Mesendoderm (in vitro differentiated cells): ENCODE data around the gene SNTG2.

Source experiments
- DNase-seq: peaks from one replicate; pipeline ENCODE4 v3.0.0; 2013
- H2AK5ac ChIP-seq: 2 replicates; pipeline ENCODE4 v1.6.1; 2013; ENCODE audit warnings: low read length, inconsistent platforms
- H2BK120ac ChIP-seq: 2 replicates; pipeline ENCODE4 v1.6.1; 2013; ENCODE audit warnings: low read depth, mild to moderate bottlenecking, low read length, moderate library complexity, mixed read lengths
- H2BK15ac ChIP-seq: replicated peaks from 2 replicates; pipeline ENCODE4 v1.6.1; 2013; ENCODE audit warnings: low read depth, mild to moderate bottlenecking, moderate library complexity
- H2BK5ac ChIP-seq: 2 replicates; pipeline ENCODE4 v1.6.1; 2013; ENCODE audit warnings: low read length, inconsistent platforms
- H3K18ac ChIP-seq: 2 replicates; pipeline ENCODE4 v1.6.1; 2013; ENCODE audit warnings: mild to moderate bottlenecking, low read length, mixed read lengths
- H3K23ac ChIP-seq: one replicate; pipeline ENCODE4 v1.6.1; 2013; ENCODE audit warnings: low read length
- H3K27ac ChIP-seq: 2 replicates; pipeline ENCODE4 v1.5.1; 2013; ENCODE audit warnings: low read depth, mild to moderate bottlenecking, inconsistent platforms, low read length, moderate library complexity
- H3K27me3 ChIP-seq: 2 replicates; pipeline ENCODE4 v1.6.1; 2013; ENCODE audit warnings: low read length, control low read depth, mild to moderate bottlenecking, inconsistent platforms; ENCODE audit not compliant: insufficient read depth, poor library complexity
- H3K36me3 ChIP-seq: 2 replicates; pipeline ENCODE4 v1.6.1; 2013; ENCODE audit warnings: low read length, inconsistent platforms; ENCODE audit not compliant: control insufficient read depth, insufficient read depth
- H3K4ac ChIP-seq: one replicate; pipeline ENCODE4 v1.6.1; 2013; ENCODE audit warnings: low read depth, mild to moderate bottlenecking, low read length, moderate library complexity
- H3K4me1 ChIP-seq: 2 replicates; pipeline ENCODE4 v1.6.1; 2013; ENCODE audit warnings: low read depth, low read length, inconsistent platforms; ENCODE audit not compliant: control insufficient read depth
- H3K4me2 ChIP-seq: 2 replicates; pipeline ENCODE4 v1.6.1; 2013; ENCODE audit warnings: low read length
- H3K4me3 ChIP-seq: 2 replicates; pipeline ENCODE4 v1.5.1; 2013; ENCODE audit warnings: mild to moderate bottlenecking, low read length
- H3K56ac ChIP-seq: one replicate; pipeline ENCODE4 v1.6.1; 2013; ENCODE audit warnings: low read length
- H3K79me1 ChIP-seq: 2 replicates; pipeline ENCODE4 v1.6.1; 2013; ENCODE audit warnings: low read length, inconsistent platforms
- H3K79me2 ChIP-seq: 2 replicates; pipeline ENCODE4 v1.6.1; 2013; ENCODE audit warnings: mild to moderate bottlenecking, low read length; ENCODE audit not compliant: control insufficient read depth, insufficient read depth
- H3K9ac ChIP-seq: 2 replicates; pipeline ENCODE4 v1.6.1; 2013; ENCODE audit warnings: low read length, inconsistent platforms
- H4K5ac ChIP-seq: one replicate; pipeline ENCODE4 v1.6.1; 2013; ENCODE audit warnings: low read length
- H4K8ac ChIP-seq: one replicate; pipeline ENCODE4 v1.6.1; 2013; ENCODE audit warnings: low read depth, mild to moderate bottlenecking, control low read depth, low read length, moderate library complexity
- WGBS: extraction: QIAGEN DNeasy Blood & Tissue Kit; methylation state at CpG from one replicate; pipeline ENCODE4 v1.1.7; 2013; ENCODE audit warnings: low lambda C conversion rate, missing lambda C conversion rate; ENCODE audit not compliant: insufficient coverage; ENCODE audit errors: extremely low coverage; 5-methylcytosine and 5-hydroxymethylcytosine counted together

SNTG2 gene

DNA sequence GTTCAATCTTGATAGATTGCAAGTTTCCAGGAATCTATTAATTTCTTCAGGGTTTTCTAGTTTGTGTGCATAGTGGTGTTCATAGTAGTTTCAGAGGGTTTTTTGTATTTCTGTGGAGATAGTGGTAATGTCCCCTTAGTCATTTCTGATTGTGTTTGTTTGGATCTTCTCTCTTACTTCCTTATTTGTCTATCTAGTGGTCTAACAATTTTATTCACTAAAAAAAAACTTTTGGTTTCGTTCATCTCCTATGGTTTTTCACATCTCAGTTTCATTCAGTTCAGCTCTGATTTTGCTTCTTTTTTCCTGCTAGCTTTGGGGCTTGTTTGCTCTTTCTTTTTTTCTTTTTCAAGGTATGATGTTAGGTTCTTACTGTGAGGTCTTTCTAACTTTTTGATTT lies 94.5 kb downstream of the SNTG2 start:
- H3K27me3 ChIP-seq = no peaks in the 10 kb centered on the region
- H2BK5ac ChIP-seq = no peak overlapping the region
- no peak overlapping the region for H3K56ac ChIP-seq
- H2AK5ac ChIP-seq = no peak overlapping the region
- no peaks in the 10 kb centered on the region for H3K79me1 ChIP-seq
- H3K4ac ChIP-seq = no peak overlapping the region
- H3K36me3 ChIP-seq = no peaks in the 10 kb centered on the region
- no CpG with 5 or more reads among the region's 1 CpG for WGBS
- no peak overlapping the region for H3K4me2 ChIP-seq
- no peak overlapping the region for H4K5ac ChIP-seq
- H3K4me1 ChIP-seq = no peaks in the 10 kb centered on the region
- H4K8ac ChIP-seq = no peak overlapping the region
- no peak overlapping the region for H2BK15ac ChIP-seq
- no peak overlapping the region for H3K27ac ChIP-seq
- no peak overlapping the region for H3K4me3 ChIP-seq
- H2BK120ac ChIP-seq = no peak overlapping the region
- no peak overlapping the region for H3K18ac ChIP-seq
- H3K23ac ChIP-seq = no peak overlapping the region
- no peak for DNase-seq
- no peaks in the 10 kb centered on the region for H3K79me2 ChIP-seq
- no peak overlapping the region for H3K9ac ChIP-seq

DNA sequence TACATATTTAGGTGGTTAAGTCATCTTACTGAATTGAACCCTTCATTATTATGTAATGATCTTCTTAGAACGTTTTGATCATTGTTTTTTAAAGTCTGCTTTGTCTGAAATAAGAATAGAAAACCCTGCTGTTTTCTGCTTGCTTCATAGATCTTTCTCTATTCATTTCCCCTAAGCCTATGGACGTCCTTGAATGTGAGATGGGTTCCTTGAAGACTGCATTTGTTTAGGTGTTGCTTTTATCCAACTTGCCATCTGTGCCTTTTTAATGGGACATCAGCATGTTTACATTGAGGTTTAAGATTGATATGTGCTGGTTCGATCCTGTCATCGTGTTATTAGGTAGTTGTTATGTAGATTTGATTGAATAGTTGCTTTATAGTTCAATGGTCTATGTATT lies 95.4 kb downstream of the SNTG2 start:
- DNase-seq = no peak
- Histone ChIP-seq H3K23ac (no peak overlapping the region), H2BK5ac (no peak overlapping the region), H4K5ac (no peak overlapping the region), H3K27me3 (no peaks in the 10 kb centered on the region), H2BK120ac (no peak overlapping the region), H3K18ac (no peak overlapping the region), H2AK5ac (no peak overlapping the region), H2BK15ac (no peak overlapping the region), H3K36me3 (no peaks in the 10 kb centered on the region), H3K79me1 (no peaks in the 10 kb centered on the region), H3K27ac (no peak overlapping the region), H3K56ac (no peak overlapping the region), H3K4me2 (no peak overlapping the region), H3K79me2 (no peaks in the 10 kb centered on the region), H3K9ac (no peak overlapping the region), H3K4me1 (no peaks in the 10 kb centered on the region), H4K8ac (no peak overlapping the region), H3K4ac (no peak overlapping the region), H3K4me3 (no peak overlapping the region)
- 100% methylated on average over 2 of the region's 4 CpGs for WGBS

DNA sequence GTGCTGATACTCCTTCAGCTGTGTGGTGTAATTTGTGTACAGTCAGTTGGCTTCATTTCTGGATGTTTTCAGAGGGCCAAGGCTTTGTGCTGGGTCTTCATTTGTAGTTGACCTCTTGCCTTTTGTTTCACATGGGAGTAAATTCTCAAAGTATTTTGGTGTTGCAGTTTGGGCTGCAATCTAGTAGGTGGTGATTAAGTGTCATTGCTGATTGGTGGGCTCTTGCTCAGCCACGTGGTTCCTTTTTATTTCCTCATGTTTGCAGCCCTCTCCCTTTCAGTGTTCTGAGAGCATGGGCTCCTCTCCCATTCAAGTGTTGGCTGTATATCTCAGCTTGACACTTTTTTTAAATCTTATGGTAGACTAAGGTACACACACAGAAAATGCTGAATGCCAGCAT lies 96.8 kb downstream of the SNTG2 start:
- Histone ChIP-seq H3K4ac (no peak overlapping the region), H3K27ac (no peak overlapping the region), H3K4me1 (no peaks in the 10 kb centered on the region), H3K79me2 (no peaks in the 10 kb centered on the region), H4K5ac (no peak overlapping the region), H3K9ac (no peak overlapping the region), H3K18ac (no peak overlapping the region), H2AK5ac (no peak overlapping the region), H2BK15ac (no peak overlapping the region), H2BK5ac (no peak overlapping the region), H4K8ac (no peak overlapping the region), H3K27me3 (no peaks in the 10 kb centered on the region), H2BK120ac (no peak overlapping the region), H3K79me1 (no peaks in the 10 kb centered on the region), H3K36me3 (no peaks in the 10 kb centered on the region), H3K56ac (peak overlapping the region; percentile 40), H3K23ac (no peak overlapping the region), H3K4me2 (no peak overlapping the region), H3K4me3 (no peak overlapping the region)
- WGBS = no CpG with 5 or more reads among the region's 1 CpG
- peak; percentile 52 for DNase-seq

GRCh38 chr2:1049691-1050090 lies 99.0 kb downstream of the SNTG2 start:
- Histone ChIP-seq H3K79me1 (no peaks in the 10 kb centered on the region), H3K4me1 (peaks cover 3% of the 10 kb centered on the region), H4K5ac (no peak overlapping the region), H2BK120ac (no peak overlapping the region), H3K4ac (no peak overlapping the region), H2AK5ac (no peak overlapping the region), H3K9ac (no peak overlapping the region), H4K8ac (no peak overlapping the region), H2BK5ac (no peak overlapping the region), H3K56ac (no peak overlapping the region), H3K79me2 (no peaks in the 10 kb centered on the region), H3K18ac (no peak overlapping the region), H3K4me2 (no peak overlapping the region), H3K27ac (no peak overlapping the region), H3K4me3 (no peak overlapping the region), H2BK15ac (no peak overlapping the region), H3K27me3 (no peaks in the 10 kb centered on the region), H3K23ac (no peak overlapping the region), H3K36me3 (no peaks in the 10 kb centered on the region)
- DNase-seq = no peak
- no CpG with 5 or more reads among the region's 2 CpGs for WGBS

DNA sequence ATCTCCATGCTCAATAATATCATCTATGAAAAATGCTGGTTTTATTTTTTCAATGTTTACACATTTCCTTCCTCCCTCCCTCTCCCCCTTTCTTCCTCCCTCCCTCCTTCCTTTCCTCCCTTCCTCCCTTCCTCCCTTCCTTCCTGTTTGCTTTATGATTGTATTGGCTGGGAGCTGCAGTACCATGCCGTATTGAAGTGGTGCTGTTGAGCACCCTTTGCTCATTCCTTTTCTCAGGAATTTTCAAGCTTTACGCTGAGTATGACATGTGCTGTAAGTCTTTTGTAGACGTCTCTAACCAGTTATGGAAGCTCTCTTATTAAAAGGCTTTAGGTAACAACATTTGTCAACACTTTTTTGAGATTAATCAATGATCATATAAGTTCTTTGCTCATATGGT lies 100.4 kb downstream of the SNTG2 start:
- Histone ChIP-seq H3K4me2 (no peak overlapping the region), H3K4me3 (no peak overlapping the region), H3K18ac (no peak overlapping the region), H3K9ac (no peak overlapping the region), H2BK5ac (no peak overlapping the region), H3K4me1 (peaks cover 7% of the 10 kb centered on the region), H2BK120ac (no peak overlapping the region), H3K79me2 (no peaks in the 10 kb centered on the region), H3K27me3 (no peaks in the 10 kb centered on the region), H3K79me1 (no peaks in the 10 kb centered on the region), H3K4ac (no peak overlapping the region), H3K56ac (no peak overlapping the region), H2BK15ac (no peak overlapping the region), H3K23ac (no peak overlapping the region), H4K5ac (no peak overlapping the region), H3K36me3 (no peaks in the 10 kb centered on the region), H2AK5ac (no peak overlapping the region), H3K27ac (no peak overlapping the region), H4K8ac (no peak overlapping the region)
- no CpG with 5 or more reads among the region's 3 CpGs for WGBS
- peak; percentile 86 for DNase-seq

GRCh38 chr2:1052771-1053191 lies 102.1 kb downstream of the SNTG2 start:
- H3K23ac ChIP-seq = no peak overlapping the region
- no peak overlapping the region for H3K4me3 ChIP-seq
- H2BK120ac ChIP-seq = no peak overlapping the region
- H4K8ac ChIP-seq = no peak overlapping the region
- no peak overlapping the region for H3K56ac ChIP-seq
- H3K4me1 ChIP-seq = peaks cover 7% of the 10 kb centered on the region
- H3K27ac ChIP-seq = no peak overlapping the region
- no peak overlapping the region for H2BK5ac ChIP-seq
- H3K18ac ChIP-seq = no peak overlapping the region
- WGBS = no CpG with 5 or more reads among the region's 8 CpGs
- no peak overlapping the region for H3K4ac ChIP-seq
- no peak overlapping the region for H2AK5ac ChIP-seq
- H2BK15ac ChIP-seq = no peak overlapping the region
- H3K4me2 ChIP-seq = no peak overlapping the region
- no peaks in the 10 kb centered on the region for H3K36me3 ChIP-seq
- peak; percentile 10 for DNase-seq
- H3K27me3 ChIP-seq = no peaks in the 10 kb centered on the region
- H3K79me1 ChIP-seq = no peaks in the 10 kb centered on the region
- no peak overlapping the region for H4K5ac ChIP-seq
- no peaks in the 10 kb centered on the region for H3K79me2 ChIP-seq
- H3K9ac ChIP-seq = no peak overlapping the region
